KMS-11 (cell line): Measurements from ENCODE around the gene ATP8A1.

Source experiments
- H2AFZ ChIP-seq: fragments of 200-600 bp; sonication (generic); 2 replicates; pipeline ENCODE4 v1.6.1; 2016; ENCODE audit warnings: antibody characterized with exemption, mixed run types, low read depth
- H3K27ac ChIP-seq: fragments of 200-600 bp; sonication (generic); 2 replicates; pipeline ENCODE4 v1.6.1; 2016; ENCODE audit warnings: mild to moderate bottlenecking, mixed run types
- H3K27me3 ChIP-seq: fragments of 200-600 bp; sonication (generic); 2 replicates; pipeline ENCODE4 v1.6.1; 2017; ENCODE audit warnings: mild to moderate bottlenecking, low read depth, mixed run types, moderate library complexity; ENCODE audit not compliant: insufficient read depth
- H3K36me3 ChIP-seq: fragments of 200-600 bp; sonication (generic); 2 replicates; pipeline ENCODE4 v1.6.1; 2017; ENCODE audit warnings: mild to moderate bottlenecking, mixed run types; ENCODE audit not compliant: insufficient read depth
- H3K4me1 ChIP-seq: fragments of 200-600 bp; sonication (generic); 2 replicates; pipeline ENCODE4 v1.6.1; 2016; ENCODE audit warnings: mild to moderate bottlenecking, low read depth, mixed run types; ENCODE audit not compliant: poor library complexity, severe bottlenecking
- H3K4me2 ChIP-seq: fragments of 200-600 bp; sonication (generic); 2 replicates; pipeline ENCODE4 v1.7.0; 2016; ENCODE audit warnings: mild to moderate bottlenecking, mixed run types
- H3K4me3 ChIP-seq: fragments of 200-600 bp; sonication (generic); IDR thresholded peaks from 2 replicates; pipeline ENCODE4 v1.6.1; 2017; ENCODE audit warnings: low read depth, low read length, mixed read lengths; ENCODE audit not compliant: insufficient read depth
- H3K79me2 ChIP-seq: fragments of 200-600 bp; sonication (generic); 2 replicates; pipeline ENCODE4 v1.6.1; 2016; ENCODE audit warnings: low read depth, mixed run types; ENCODE audit not compliant: insufficient read depth
- H3K9ac ChIP-seq: fragments of 200-600 bp; sonication (generic); 2 replicates; pipeline ENCODE4 v1.6.1; 2016; ENCODE audit warnings: mild to moderate bottlenecking, mixed run types
- H4K20me1 ChIP-seq: fragments of 200-600 bp; sonication (generic); 2 replicates; pipeline ENCODE4 v1.6.1; 2016; ENCODE audit warnings: mild to moderate bottlenecking, mixed run types; ENCODE audit not compliant: insufficient read depth
- TF ChIP-seq, protein P1 (sequence below): fragments of 200-600 bp; sonication (generic); conservative IDR thresholded peaks from 2 replicates; pipeline ENCODE4 v1.6.1; 2017; ENCODE audit warnings: low read depth, mild to moderate bottlenecking, antibody characterized with exemption, low read length, moderate library complexity, mixed read lengths

ATP8A1 gene

DNA sequence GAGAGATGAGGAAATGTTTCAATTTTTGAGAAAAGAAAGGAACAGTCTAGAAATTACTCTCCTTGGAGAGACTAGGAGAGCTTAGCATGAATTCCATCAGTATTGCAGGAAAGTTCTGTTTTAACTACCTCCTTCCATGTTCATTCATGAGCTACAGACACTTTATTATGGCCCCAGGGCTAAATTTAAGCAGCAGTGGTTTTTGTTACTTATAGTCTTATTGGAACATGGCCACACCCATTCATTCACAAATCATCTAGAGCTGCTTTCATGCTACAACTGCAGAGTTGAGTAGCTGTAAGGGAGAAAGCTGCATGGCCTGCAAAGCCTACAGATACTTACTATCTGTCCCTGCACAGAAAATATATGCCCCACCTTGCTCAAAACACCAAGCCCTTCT, 178.0 kb downstream of the ATP8A1 start:
- Histone ChIP-seq H3K27me3 (no peaks in the 10 kb centered on the region), H3K36me3 (no peaks in the 10 kb centered on the region), H3K27ac (no peak overlapping the region), H3K79me2 (no peaks in the 10 kb centered on the region), H2AFZ (no peak overlapping the region), H3K4me1 (peaks cover 14% of the 10 kb centered on the region), H3K4me2 (no peak overlapping the region), H4K20me1 (no peaks in the 10 kb centered on the region), H3K4me3 (no peak overlapping the region), H3K9ac (no peak overlapping the region)
- TF ChIP-seq, protein P1, sequence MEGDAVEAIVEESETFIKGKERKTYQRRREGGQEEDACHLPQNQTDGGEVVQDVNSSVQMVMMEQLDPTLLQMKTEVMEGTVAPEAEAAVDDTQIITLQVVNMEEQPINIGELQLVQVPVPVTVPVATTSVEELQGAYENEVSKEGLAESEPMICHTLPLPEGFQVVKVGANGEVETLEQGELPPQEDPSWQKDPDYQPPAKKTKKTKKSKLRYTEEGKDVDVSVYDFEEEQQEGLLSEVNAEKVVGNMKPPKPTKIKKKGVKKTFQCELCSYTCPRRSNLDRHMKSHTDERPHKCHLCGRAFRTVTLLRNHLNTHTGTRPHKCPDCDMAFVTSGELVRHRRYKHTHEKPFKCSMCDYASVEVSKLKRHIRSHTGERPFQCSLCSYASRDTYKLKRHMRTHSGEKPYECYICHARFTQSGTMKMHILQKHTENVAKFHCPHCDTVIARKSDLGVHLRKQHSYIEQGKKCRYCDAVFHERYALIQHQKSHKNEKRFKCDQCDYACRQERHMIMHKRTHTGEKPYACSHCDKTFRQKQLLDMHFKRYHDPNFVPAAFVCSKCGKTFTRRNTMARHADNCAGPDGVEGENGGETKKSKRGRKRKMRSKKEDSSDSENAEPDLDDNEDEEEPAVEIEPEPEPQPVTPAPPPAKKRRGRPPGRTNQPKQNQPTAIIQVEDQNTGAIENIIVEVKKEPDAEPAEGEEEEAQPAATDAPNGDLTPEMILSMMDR = no peak

- Histone ChIP-seq H3K36me3 (no peaks in the 10 kb centered on the region), H3K4me3 (no peak overlapping the region), H3K4me2 (no peak overlapping the region), H3K79me2 (no peaks in the 10 kb centered on the region), H3K27ac (no peak overlapping the region), H4K20me1 (no peaks in the 10 kb centered on the region), H3K9ac (no peak overlapping the region), H3K27me3 (no peaks in the 10 kb centered on the region), H3K4me1 (peaks cover 14% of the 10 kb centered on the region), H2AFZ (no peak overlapping the region)
- TF ChIP-seq, protein P1 = no peak
Measured at GRCh38 chr4:42478509-42478908, 178.4 kb downstream of the ATP8A1 start.

- H3K4me1 ChIP-seq = no peaks in the 10 kb centered on the region
Measured at GRCh38 chr4:42474406-42474805, 182.5 kb downstream of the ATP8A1 start.

GRCh38 chr4:42473071-42473684, 183.7 kb downstream of the ATP8A1 start:
- Histone ChIP-seq H3K79me2 (no peaks in the 10 kb centered on the region), H3K9ac (no peak overlapping the region), H3K4me3 (no peak overlapping the region), H3K27ac (no peak overlapping the region), H3K4me1 (no peaks in the 10 kb centered on the region), H4K20me1 (no peaks in the 10 kb centered on the region), H3K27me3 (no peaks in the 10 kb centered on the region), H3K4me2 (no peak overlapping the region), H3K36me3 (no peaks in the 10 kb centered on the region), H2AFZ (no peak overlapping the region)
- TF ChIP-seq, protein P1 = no peak

More at GRCh38 chr4:42474406-42474805, 182.5 kb downstream of the ATP8A1 start:
- no peak overlapping the region for H3K27ac ChIP-seq
- no peak overlapping the region for H3K9ac ChIP-seq
- TF ChIP-seq, protein P1 = no peak
- H3K79me2 ChIP-seq = no peaks in the 10 kb centered on the region
- H3K36me3 ChIP-seq = no peaks in the 10 kb centered on the region
- no peaks in the 10 kb centered on the region for H3K27me3 ChIP-seq
- no peak overlapping the region for H3K4me3 ChIP-seq
- no peak overlapping the region for H2AFZ ChIP-seq
- H3K4me2 ChIP-seq = no peak overlapping the region
- no peaks in the 10 kb centered on the region for H4K20me1 ChIP-seq
